GM12891 (cell line): ENCODE data around the gene CD300LF.

Source experiments
- DNase-seq: peaks from one replicate; pipeline ENCODE4 v3.0.0; 2011; ENCODE audit warnings: low spot score; ENCODE audit not compliant: insufficient read length
- FAIRE-seq: peaks from 2 replicates; lab custom pipeline; 2011; peaks lifted over from hg19 to GRCh38; lab: Jason Lieb, UNC
- PAX5 ChIP-seq: IDR thresholded peaks from 2 replicates; pipeline ENCODE4 v1.6.1; 2011; ENCODE audit warnings: low read length, moderate library complexity, mild to moderate bottlenecking; ENCODE audit not compliant: insufficient read depth, severe bottlenecking
- POLR2A ChIP-seq: IDR thresholded peaks from 2 replicates; pipeline ENCODE4 v1.6.1; 2011; ENCODE audit warnings: low read depth, low read length, control low read depth
- POLR2AphosphoS5 ChIP-seq: IDR thresholded peaks from 2 replicates; pipeline ENCODE4 v1.6.1; 2011; ENCODE audit warnings: low read depth, low read length, control low read depth
- POU2F2 ChIP-seq: IDR thresholded peaks from 2 replicates; pipeline ENCODE4 v1.6.1; 2011; ENCODE audit warnings: low read depth, mild to moderate bottlenecking, control low read depth, low read length, moderate library complexity
- SPI1 ChIP-seq: IDR thresholded peaks from 2 replicates; pipeline ENCODE4 v1.6.1; 2011; ENCODE audit warnings: low read depth, low read length, control low read depth
- TAF1 ChIP-seq: IDR thresholded peaks from 2 replicates; pipeline ENCODE4 v1.6.1; 2011; ENCODE audit warnings: low read depth, low read length, control low read depth

Gene CD300LF

DNA sequence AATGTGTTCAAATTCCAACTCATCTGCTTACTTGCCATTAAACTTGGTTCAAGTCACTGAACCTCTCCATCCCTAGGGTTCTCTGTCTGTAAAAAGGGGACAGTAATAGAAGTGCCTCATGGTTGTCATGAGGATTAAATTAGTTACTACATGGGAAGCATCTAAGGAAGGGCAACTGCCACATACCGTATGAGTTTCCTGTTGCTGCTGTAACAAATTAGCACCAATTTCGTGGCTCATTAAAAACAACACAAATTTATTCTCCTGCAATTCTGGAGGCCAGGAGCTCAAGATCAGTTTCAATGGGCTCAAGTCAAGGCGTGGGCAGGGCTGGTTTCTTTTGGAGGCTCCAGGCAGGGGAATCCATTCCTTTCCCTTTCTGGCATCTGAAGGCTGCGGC, 18.6 kb downstream of the CD300LF start:
- TF ChIP-seq POU2F2 (no peak), TAF1 (no peak), PAX5 (no peak), SPI1 (no peak), POLR2AphosphoS5 (no peak), POLR2A (no peak)

DNA sequence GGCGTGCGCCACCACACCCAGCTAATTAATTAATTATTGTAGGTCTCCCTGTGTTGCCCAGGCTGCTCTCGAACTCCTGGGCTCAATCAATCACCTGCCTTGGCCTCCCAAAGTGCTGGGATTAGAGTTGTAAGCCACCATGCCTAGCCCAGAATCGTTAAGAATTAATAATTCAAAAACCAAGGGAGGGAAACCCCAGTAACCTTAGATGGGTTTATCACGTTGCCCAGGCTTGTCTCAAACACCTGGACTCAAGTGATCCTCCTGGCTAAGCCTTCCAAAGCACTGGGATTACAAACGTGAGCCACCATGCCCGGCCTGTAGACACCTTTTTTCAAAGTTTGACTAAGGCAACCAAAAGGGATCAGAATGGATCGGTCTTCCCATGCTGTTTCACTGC, 21.6 kb downstream of the CD300LF start:
- no peak for FAIRE-seq
- no peak for TF ChIP-seq POLR2A
- no peak for TF ChIP-seq POLR2AphosphoS5
- no peak for TF ChIP-seq PAX5
- no peak for TF ChIP-seq TAF1
- TF ChIP-seq SPI1: no peak
- TF ChIP-seq POU2F2: no peak
- no peak for DNase-seq

More for the DNA sequence above, 18.6 kb downstream of the CD300LF start:
- DNase-seq (no peak), FAIRE-seq (no peak)

- no peak for TF ChIP-seq PAX5
- no peak for TF ChIP-seq TAF1
- TF ChIP-seq POLR2A: no peak
- TF ChIP-seq POU2F2: no peak
- TF ChIP-seq SPI1: no peak
- no peak for TF ChIP-seq POLR2AphosphoS5
- FAIRE-seq (peak; percentile 71), DNase-seq (no peak)
Observed at GRCh38 chr17:74690409-74690825, 22.3 kb downstream of the CD300LF start.

DNA sequence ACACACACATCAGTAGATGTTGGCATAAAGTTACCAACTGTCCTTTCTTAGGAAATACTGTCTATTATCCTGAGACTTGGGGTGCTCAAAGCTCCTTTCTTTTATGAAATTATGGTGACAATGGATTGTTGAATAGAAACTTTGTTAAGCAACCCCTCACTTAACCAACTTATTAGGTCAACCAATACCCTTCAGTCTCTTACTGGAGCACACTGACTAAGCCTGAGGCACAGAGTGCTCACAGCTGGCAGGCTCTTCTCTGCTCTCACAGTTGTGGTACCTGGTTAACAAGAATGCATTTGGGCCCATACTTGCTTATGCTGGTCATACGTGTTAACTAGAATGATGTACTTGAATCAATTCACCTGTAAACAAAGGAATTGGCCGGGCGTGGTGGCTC, 24.8 kb downstream of the CD300LF start:
- FAIRE-seq: peak; percentile 85

GRCh38 chr17:74686761-74687160, 26.0 kb downstream of the CD300LF start:
- TF ChIP-seq SPI1: no peak
- DNase-seq: no peak
- no peak for FAIRE-seq

More for the DNA sequence above, 24.8 kb downstream of the CD300LF start:
- no peak for DNase-seq
- TF ChIP-seq POLR2AphosphoS5: no peak
- no peak for TF ChIP-seq POU2F2
- TF ChIP-seq POLR2A: no peak

DNA sequence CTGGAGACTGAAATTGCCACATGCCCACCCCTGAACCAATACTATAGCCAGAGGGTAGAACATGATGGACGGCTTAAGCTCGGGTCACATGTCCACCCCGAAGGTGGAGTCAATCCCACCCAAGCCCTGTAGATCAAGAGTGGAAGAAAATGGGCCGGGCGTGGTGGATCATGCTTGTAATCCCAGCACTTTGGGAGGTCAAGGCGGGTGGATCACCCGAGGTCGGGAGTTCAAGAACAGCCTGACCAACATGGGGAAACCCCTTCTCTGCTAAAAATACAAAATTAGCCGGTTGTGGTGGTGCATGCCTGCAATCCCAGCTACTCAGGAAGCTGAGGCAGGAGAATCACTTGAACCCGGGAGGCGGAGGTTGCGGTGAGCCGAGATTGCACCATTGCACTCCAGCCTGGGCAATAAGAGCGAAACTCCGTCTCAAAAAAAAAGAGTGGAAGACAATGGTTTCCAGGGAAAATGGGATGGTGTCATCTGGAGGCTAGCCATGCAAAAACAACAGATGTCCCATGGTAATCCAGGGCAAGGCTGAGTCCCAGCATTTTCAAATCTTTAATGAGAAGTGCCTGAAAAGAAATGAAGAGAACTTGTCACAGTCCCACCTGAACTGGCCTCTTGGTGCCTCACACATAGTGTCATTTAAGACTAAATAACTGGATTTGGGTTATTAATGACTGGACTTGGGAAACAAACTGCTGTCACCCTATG, 30.1 kb downstream of the CD300LF start:
- no peak for DNase-seq
- TF ChIP-seq POLR2AphosphoS5: no peak
- no peak for TF ChIP-seq PAX5
- no peak for FAIRE-seq

DNA sequence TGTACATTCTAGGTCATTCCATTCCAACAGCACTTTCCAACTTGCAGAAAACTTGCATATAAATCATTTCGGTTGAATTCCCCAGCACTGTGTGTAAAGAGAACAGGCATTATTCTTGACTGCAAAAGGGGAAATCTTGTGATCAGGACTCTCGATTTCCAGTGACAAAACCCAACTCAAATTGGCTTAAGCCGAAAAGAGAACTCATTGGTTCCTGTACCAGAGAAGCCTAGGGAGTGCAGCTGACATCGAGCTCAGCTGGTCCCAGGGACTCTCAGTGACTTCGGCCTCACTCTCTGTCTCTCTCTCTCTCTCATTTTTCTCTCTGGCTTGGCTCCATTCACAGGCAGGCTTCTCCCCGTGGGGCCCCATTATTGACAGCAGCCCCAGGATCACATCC, 30.7 kb downstream of the CD300LF start:
- no peak for TF ChIP-seq POLR2AphosphoS5
- TF ChIP-seq POU2F2: no peak
- TF ChIP-seq PAX5: no peak
- TF ChIP-seq POLR2A: no peak
- no peak for TF ChIP-seq SPI1
- no peak for TF ChIP-seq TAF1
- DNase-seq (no peak), FAIRE-seq (no peak)

GRCh38 chr17:74680941-74681340, 31.8 kb downstream of the CD300LF start:
- DNase-seq: no peak
- TF ChIP-seq PAX5 (no peak), SPI1 (no peak), POU2F2 (no peak), TAF1 (no peak), POLR2A (no peak), POLR2AphosphoS5 (no peak)
- no peak for FAIRE-seq

GRCh38 chr17:74680213-74680612, 32.5 kb downstream of the CD300LF start:
- FAIRE-seq (no peak), DNase-seq (no peak)
- TF ChIP-seq PAX5 (no peak), POLR2A (no peak), POLR2AphosphoS5 (no peak), SPI1 (no peak), TAF1 (no peak), POU2F2 (no peak)

DNA sequence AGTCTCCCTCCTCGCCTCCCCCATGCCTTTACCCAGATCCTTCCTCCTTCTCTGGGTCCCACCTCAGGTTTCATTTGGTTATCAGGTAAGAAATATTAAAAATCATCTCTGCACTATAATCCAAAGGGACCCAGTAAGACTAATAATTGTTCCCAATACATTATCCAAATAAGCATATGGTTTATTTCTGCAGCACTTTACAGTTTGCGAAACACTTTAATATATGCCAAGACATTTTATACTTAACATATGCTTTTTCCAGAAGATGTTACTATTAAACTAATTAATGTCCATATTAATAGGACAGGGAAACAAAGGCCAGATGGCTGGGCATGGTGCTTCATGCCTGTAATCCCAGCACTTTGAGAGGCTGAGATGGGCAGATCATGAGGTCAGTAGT, 33.3 kb downstream of the CD300LF start:
- no peak for FAIRE-seq
- no peak for DNase-seq

DNA sequence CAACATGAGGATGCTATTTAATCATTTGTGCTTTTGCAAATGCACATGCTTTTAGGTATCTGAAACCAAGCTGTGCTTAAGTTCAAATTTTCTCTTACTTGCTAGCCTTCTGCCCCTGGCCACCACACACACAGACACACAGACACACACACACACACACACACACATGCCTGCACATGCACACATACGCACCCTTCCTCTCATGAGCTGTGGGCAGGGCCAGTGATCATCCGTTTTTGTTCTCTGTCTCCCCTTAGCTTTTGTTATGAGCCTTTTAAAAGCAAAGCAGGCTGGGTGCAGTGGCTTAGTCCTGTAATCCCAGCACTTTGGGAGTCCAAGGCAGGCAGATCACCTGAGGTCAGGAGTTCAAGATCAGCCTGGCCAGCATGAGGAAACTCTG, 34.2 kb downstream of the CD300LF start:
- FAIRE-seq (no peak), DNase-seq (no peak)
- TF ChIP-seq POU2F2: no peak
- TF ChIP-seq SPI1: no peak
- TF ChIP-seq POLR2A: no peak
- TF ChIP-seq POLR2AphosphoS5: no peak
- no peak for TF ChIP-seq PAX5
- TF ChIP-seq TAF1: no peak

More for the DNA sequence above, 33.3 kb downstream of the CD300LF start:
- no peak for TF ChIP-seq POLR2AphosphoS5
